ENCODE measurements around the gene PRMT1. TPM values are rescaled to one million over a fixed set of nuclear protein-coding genes. Genes with fewer than 3 reads are reported as not detected.
A peak's percentile ranks its signal among the peaks of the same experiment; 100 is the strongest.

The PRMT1 gene
- total and polyA plus RNA-seq, 2 donors from 2014 or later: 119 to 131 TPM

DNA sequence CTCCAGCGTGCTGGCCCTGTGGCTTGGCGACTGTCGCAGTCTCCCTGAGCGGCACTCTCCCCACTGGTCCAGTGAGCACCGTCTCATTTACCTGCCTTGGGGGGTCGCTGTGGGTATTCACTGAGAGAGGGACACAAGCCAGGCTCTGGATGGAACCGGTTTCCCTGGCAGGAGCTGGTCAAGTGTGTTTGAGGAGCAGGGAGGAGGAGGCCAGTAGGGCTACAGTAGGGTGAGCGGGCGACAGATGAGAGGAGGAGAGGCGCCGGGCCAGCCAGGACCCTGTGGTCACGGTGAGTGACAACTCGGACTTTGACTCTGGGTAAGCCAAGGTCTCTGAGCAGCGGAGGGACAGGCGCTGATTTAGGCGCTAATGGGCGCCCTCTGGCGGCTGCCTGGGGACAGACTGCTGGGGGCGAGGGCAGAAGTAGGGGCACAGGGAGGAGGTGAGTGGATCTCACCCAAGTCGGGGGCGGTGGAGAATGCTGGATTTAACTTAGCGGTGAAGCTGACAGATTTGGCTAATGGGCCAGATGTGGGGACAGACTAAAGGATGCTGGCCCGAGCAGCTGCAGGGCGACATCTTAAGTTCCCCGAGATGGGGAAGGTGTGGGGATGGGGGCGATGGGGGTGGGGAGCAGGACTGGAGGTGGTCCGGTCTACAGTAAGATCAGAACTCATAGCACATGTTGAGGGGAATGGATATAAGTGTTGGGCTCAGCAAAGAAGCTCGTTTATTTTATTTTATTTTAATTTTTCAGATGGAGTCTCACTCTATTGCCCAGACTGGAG is 4.7 kb upstream of the PRMT1 start:
- Histone ChIP-seq H3K27me3 (ENCODE audit: control insufficient read depth, insufficient read depth, low read length) (no peaks in the 10 kb centered on the region), H3K4me3 (ENCODE audit: low read length in 3 of 3) (peak overlapping the region in 2 of 3 donors; percentile 19 to 41), H3K27ac (ENCODE audit: low read depth in 2 of 2, low read length in 2 of 2) (peak overlapping the region; percentile 41 to 71), H3K9me3 (ENCODE audit: control insufficient read depth in 2 of 3, insufficient read depth in 1 of 3, low read length in 3 of 3) (no peaks in the 10 kb centered on the region), H3K9ac (ENCODE audit: low read length in 3 of 3) (peak overlapping the region in 1 of 3 donors; percentile 67), H3K4me1 (ENCODE audit: control insufficient read depth in 2 of 3, insufficient read depth in 2 of 3, low read depth in 1 of 3, low read length in 3 of 3) (peaks cover 0 to 8% (median 0%) of the 10 kb centered on the region in 3 donors), H3K36me3 (ENCODE audit: control insufficient read depth in 2 of 3, insufficient read depth in 3 of 3, low read length in 3 of 3) (no peaks in the 10 kb centered on the region)
- FAIRE-seq (no peak), DNase-seq (peak; percentile 85 to 93 (median 89))
- TF ChIP-seq, protein P1, sequence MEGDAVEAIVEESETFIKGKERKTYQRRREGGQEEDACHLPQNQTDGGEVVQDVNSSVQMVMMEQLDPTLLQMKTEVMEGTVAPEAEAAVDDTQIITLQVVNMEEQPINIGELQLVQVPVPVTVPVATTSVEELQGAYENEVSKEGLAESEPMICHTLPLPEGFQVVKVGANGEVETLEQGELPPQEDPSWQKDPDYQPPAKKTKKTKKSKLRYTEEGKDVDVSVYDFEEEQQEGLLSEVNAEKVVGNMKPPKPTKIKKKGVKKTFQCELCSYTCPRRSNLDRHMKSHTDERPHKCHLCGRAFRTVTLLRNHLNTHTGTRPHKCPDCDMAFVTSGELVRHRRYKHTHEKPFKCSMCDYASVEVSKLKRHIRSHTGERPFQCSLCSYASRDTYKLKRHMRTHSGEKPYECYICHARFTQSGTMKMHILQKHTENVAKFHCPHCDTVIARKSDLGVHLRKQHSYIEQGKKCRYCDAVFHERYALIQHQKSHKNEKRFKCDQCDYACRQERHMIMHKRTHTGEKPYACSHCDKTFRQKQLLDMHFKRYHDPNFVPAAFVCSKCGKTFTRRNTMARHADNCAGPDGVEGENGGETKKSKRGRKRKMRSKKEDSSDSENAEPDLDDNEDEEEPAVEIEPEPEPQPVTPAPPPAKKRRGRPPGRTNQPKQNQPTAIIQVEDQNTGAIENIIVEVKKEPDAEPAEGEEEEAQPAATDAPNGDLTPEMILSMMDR (IDR thresholded peaks at IDR 0.05; ENCODE audit: borderline replicate concordance, extremely low read depth, insufficient read depth): peak; percentile 86
- intact Hi-C loops (cut with DNase I): no loop called here

DNA sequence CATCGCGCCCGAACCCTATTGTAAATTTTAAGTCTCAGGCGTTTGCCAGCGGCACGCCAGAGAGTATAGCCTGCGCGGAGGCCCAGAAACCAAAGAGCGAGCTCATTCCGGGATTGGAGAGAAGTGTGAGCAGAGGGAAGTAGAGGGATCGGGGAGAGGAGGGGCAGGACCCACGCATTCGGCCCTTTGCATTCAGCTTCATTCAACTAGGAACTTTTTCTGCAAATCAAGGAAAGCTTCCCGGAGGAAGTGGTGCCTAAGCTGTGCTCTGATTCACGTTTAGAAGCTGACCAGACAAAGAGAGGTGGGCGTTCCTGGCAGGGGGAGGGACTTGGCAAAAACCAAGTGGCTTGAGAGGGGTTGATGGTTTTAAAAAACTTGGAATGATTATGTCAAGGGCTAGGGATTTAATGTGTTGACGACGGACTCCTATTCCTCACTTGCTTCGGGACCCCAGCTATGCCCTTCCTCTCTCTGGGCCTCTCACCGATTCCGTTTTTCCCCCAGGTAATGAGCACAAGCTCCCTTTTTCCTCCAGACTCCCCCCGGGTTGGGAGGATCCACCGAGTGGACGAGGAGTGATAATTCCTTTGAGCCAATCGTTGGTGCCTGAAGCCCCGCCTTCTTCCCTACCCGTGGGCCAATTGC is 811 bp upstream of the PRMT1 start:
- H3K27me3 ChIP-seq (ENCODE audit: control insufficient read depth, insufficient read depth, low read length): no peaks in the 10 kb centered on the region
- no peaks in the 10 kb centered on the region for H3K9me3 ChIP-seq (ENCODE audit: control insufficient read depth in 2 of 3, insufficient read depth in 1 of 3, low read length in 3 of 3)
- peak overlapping the region; percentile 91 to 97 for H3K27ac ChIP-seq (ENCODE audit: low read depth in 2 of 2, low read length in 2 of 2)
- TF ChIP-seq, protein P1 (IDR thresholded peaks at IDR 0.05; ENCODE audit: borderline replicate concordance, extremely low read depth, insufficient read depth): no peak
- peak overlapping the region; percentile 47 to 93 (median 61) for H3K4me3 ChIP-seq (ENCODE audit: low read length in 3 of 3)
- intact Hi-C loops (cut with DNase I): no loop called here
- DNase-seq (peak in 3 of 5 donors; percentile 94 to 97 (median 96)), FAIRE-seq (no peak)
- no peaks in the 10 kb centered on the region for H3K36me3 ChIP-seq (ENCODE audit: control insufficient read depth in 2 of 3, insufficient read depth in 3 of 3, low read length in 3 of 3)
- H3K4me1 ChIP-seq (ENCODE audit: control insufficient read depth in 2 of 3, insufficient read depth in 2 of 3, low read depth in 1 of 3, low read length in 3 of 3): peaks cover 0 to 23% (median 6%) of the 10 kb centered on the region in 3 donors
- peak overlapping the region; percentile 4 to 97 (median 72) for H3K9ac ChIP-seq (ENCODE audit: low read length in 3 of 3)

DNA sequence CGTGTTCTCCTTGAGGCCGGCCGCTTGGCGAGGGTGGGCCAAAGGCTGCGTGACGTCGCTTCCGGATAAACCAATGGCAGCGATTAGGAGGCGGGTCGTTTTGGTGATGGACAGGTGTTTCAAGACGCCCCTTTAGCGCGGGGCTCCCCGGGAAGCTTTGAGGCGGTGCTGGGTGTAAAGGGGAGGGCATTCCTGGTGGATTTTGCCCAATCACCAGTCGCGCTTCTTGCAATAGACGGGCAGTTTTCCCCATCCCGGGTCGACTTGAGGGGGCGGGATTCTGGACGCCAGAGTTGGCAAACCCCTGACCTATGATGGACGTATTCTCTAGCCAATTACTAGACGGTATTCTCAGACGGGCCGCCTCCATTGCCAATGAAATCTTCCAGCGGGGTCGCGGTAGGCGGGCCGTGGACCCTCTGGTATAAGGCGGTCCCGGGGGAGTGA is 264 bp upstream of the PRMT1 start:
- H3K36me3 ChIP-seq (ENCODE audit: control insufficient read depth in 2 of 3, insufficient read depth in 3 of 3, low read length in 3 of 3): peaks cover 0 to 1% (median 0%) of the 10 kb centered on the region in 3 donors
- peak overlapping the region; percentile 4 to 95 (median 87) for H3K4me3 ChIP-seq (ENCODE audit: low read length in 3 of 3)
- peak overlapping the region; percentile 89 to 99 (median 99) for H3K9ac ChIP-seq (ENCODE audit: low read length in 3 of 3)
- peaks cover 0 to 23% (median 6%) of the 10 kb centered on the region in 3 donors for H3K4me1 ChIP-seq (ENCODE audit: control insufficient read depth in 2 of 3, insufficient read depth in 2 of 3, low read depth in 1 of 3, low read length in 3 of 3)
- peak overlapping the region; percentile 87 to 95 for H3K27ac ChIP-seq (ENCODE audit: low read depth in 2 of 2, low read length in 2 of 2)
- intact Hi-C loops (cut with DNase I): no loop called here
- DNase-seq (peak; percentile 100), FAIRE-seq (peak; percentile 99)
- no peaks in the 10 kb centered on the region for H3K27me3 ChIP-seq (ENCODE audit: control insufficient read depth, insufficient read depth, low read length)
- no peaks in the 10 kb centered on the region for H3K9me3 ChIP-seq (ENCODE audit: control insufficient read depth in 2 of 3, insufficient read depth in 1 of 3, low read length in 3 of 3)
- TF ChIP-seq, protein P1 (IDR thresholded peaks at IDR 0.05; ENCODE audit: borderline replicate concordance, extremely low read depth, insufficient read depth): no peak

Data from kidney (tissue), 14 donors.